Measurements from ENCODE around the gene RTP3.

RTP3 gene

DNA sequence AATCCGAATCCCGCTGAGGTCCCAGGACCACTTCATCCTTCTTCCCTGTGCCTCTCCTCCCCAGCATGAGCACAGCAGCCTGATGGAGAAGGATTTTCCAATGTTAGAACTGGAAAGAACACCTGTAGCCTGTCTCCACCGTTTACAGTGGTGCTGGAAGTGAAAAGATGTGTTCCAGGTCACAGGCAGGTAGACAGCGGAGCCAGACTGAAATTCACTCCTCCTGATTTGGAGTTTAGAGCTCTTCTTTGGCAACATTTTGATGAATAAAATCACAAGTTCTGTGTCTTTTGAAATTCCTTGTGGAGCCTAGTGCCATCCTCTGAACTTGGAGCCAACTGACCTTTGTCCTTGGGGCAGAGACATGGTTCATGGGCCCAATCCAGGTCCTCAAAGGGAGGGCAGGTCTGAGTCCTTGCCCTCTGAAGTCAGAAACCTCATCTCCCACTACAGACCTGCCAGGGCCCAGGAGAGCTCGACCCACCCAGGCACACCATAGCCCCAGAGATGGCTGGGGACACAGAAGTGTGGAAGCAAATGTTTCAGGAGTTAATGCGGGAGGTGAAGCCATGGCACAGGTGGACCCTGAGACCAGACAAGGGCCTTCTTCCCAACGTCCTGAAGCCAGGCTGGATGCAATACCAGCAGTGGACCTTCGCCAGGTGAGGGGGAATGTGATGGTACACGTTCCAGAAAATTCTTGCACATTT, at the start of gene RTP3:
Gene RTP3, plus strand, starts transcription at position 421 of the 710 bp plus-strand sequence. Its CDS starts 87 bp downstream, at position 508.
- DNase-seq: no peak

DNA sequence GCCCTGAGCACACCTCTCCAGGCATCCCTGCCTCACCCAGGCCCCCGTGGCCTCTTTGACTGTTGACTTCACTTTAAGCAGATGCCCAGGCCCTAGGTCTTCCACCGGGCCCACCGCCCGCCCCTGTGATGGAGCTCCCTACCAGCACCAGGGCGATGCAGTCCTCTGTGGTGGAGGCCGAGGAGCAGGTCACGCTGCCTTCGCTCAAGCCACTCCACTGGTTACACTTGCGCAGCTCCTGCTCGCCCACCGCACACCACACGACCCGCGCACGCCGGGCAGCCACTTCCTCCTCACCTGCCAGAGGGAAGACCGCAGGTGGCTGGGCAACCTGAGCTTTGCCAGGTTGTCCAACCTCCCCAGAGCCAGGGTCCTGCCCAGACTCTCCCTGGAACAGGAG, 49.1 kb upstream of the RTP3 start:
- DNase-seq: no peak

DNA sequence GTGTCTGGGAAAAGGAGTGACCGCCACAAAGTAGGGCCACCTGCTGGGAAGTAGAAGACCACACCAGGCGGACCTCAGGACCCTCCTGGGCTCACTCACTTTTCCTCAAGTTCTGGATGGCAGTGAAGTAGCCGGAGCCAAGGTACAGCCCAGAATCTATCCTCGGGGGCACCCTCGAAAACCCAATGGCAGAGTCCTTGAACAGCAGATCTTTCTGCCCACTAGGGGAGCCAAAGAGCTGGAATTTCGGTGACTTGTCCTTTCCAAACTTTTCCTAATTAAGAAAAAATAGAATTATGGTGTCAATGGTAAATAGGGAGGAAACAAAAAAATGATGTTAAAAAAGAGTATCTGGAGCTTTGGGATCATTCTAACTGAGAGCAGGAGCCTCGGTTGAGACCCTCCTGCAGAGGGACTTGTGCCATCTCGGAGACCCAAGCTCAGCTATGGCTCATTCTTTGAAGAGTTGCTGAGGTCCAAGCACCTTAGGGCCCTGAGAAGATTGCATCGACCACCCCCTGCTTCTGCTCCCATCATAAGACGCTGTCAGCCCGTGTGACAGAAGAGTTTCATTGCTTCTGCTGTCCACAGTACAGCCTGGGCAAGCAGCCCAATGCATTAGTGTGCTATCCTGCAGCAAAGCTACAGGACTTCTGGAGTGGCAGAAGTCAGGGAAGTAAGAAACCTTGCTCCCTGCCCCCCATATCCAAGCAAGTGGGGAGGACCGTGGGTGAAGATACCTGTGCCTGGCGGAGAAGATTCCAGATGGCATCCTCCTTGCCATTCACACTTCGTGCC, 47.8 kb upstream of the RTP3 start:
- DNase-seq: no peak

DNA sequence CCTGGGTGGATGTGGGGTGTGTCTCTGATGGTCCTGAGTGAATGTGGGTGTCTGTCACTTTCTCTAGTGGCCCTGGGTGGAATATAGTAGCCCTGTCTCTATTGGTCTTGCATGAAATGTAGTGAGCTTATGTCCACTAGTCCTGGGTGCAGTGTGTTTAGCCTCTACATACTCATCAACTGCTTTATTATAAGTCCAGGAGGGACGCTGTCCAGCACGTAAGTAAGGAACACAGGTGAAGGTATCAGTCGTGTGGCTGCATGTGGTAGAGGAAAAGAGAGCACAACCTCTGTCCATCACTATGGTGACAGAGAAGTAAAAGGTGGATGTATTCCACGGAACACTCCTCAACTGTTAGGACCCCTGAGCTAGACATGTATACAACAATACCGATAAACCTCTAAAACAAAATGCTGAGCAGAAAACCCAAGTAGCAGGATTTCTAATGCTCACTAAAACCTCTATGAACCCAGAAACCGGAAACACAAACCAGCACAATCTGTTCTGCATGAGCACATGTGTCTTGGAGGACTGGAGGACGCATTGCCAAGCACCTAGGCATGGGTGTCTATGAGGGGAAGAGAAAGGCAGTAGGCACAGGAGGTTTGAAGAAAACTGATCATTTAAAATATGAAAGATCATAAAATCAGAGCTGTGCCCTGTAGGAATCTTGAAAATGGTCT, 44.1 kb upstream of the RTP3 start:
- no peak for DNase-seq

DNA sequence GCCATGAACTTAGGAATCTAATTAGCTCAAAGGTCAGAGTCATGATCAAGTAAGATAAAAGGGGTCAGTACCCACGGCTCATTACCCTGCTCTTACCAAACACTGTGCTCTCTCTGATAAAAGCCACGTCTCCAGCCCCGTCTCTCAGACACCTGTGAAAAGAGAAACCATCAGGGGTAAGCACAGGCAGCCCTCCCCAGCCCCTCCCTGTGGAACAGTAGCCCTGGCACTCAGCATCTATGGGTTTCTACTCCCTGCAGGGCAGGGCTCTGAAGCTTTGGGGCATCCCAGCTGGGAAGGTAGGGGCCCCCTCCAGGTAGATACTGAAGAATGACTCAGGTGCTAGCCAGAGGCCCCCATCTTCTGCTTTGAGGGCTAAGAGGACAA, 43.6 kb upstream of the RTP3 start:
- no peak for DNase-seq

DNA sequence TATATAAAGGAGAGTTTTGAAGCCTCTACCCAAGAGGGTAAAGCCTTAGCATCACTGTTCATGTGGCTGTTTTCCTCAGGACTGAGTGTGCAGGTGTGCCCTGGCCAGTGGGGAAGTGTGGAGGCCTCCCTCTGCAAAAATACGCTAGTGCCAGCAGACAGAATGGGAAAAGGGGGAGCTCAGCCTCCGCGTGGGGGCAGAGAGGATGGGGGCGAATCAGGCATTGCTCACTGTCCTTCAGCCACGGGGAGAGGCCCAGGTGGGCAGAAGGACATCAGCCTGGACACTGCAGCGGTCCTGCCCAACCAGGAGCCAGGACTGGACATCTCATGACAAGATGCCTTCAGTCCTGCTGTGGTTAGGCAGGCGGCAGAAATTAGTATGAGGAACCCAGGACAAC, 43.2 kb upstream of the RTP3 start:
- no peak for DNase-seq

DNA sequence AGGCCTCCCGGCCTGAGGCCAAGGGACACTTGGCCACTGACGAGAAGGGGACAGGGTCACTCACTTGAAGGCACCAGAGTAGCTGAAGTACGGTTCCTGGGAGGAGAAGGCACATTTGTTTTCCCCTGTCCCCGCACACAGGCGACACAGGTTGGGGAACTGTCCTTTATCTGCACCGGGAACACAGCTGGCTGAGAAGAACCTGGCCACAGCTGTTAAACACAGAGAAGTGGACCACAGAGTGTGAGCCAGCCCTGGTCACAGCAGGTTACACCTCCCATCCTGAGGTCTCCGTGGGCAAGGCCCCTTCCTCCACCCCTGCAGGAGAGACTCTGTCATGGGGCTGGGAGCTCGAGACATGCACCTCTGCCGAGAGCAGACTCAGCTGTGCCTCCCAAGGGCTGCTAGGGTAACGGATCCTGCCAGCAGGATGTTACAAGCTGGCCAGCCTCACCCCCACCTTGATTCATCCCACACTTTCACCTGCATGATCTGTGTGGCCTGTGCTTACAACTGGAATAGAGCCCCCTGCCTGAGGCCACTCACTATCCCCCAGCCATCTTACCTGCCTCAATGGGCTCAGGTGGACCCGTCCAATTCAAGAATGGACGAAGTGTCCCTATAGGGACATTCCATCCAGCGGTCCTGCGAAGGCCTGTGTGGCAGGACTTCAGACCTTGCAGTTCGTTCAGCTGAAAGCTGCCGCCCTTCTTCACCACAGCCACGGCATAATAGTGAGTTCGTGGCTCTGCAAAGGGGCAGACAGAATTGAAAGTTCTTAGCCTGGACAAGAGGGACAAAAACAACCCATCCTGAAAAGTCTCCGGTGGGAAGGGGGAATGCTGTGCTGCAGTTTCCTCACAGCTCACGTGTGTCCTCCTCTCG, 42.3 kb upstream of the RTP3 start:
- no peak for DNase-seq

DNA sequence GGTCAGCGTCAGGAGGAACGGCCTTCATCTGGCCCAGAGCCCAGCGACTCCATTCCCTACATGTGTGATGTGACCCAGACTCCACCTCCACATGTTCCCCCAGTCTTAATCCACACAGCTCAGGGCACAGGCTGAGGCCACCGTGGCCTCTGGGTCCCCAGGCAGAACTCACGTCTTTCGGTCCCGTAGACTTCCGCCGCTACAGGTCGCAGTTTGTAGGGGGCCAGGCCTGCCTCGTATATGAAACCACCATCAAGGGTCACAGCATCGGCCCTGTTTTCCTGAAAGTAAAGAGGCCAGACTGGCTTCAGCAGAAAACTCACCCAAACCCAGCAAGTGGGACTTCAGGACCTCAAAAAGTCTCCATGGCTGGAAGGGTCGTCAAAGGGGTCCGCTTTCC, 41.7 kb upstream of the RTP3 start:
- DNase-seq: no peak

DNA sequence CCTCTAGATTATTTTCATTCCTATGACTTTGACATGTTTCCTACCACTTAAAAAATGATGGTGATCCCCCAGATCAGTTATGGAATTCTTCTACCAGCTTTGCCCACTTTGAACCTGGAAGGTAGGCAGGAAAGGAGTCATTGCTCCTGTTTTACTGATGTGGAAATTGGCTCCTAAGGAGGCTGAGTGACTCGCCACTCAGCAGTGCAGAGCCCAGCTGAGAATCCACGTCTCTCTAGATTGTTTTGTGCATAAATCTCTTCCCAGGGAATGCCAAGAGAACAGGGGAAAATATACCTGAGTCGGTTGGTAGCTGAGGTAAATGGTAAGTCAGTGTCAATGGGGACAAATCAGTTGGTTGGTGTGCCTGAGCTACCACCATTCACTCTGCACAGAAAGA, 37.7 kb upstream of the RTP3 start:
- no peak for DNase-seq

DNA sequence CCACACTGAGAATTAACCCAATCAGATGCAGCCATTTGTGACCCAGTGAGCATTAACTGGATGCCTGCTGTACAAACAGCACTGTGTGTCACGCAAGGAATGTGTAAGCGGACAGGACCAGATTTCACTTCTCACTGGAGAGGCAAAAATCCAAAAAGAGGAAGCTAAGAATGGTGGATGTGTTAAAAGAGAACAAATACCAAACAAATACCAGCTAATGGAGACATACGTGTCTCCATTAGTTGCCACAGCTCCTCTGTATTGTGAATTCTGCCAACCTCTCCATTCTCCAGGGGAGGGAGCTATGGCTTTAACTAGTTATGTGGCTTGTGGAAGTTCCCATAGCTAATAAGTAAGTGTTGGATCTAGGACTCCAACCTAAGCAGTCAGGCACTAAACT, 35.7 kb upstream of the RTP3 start:
- no peak for DNase-seq

DNA sequence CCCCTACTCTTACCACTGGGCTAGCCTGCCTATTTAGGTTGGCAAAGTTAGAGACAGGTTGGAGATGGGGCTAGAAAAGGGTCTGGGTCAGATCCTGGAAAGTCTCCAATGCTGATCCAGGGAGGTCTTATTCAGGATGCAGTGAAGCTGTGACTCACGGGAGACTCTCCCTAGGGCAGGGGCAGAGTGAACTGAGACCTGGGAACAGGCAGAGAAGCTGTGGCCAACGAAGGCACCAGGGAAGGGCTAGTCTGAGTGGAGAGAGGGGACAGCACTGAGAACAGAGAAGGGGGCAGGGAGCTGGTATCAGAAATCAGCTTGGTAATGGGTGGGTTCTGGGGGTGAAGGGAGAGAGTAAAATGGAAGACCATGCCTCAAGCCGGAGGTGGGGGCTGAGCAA, 35.3 kb upstream of the RTP3 start:
- no peak for DNase-seq

DNA sequence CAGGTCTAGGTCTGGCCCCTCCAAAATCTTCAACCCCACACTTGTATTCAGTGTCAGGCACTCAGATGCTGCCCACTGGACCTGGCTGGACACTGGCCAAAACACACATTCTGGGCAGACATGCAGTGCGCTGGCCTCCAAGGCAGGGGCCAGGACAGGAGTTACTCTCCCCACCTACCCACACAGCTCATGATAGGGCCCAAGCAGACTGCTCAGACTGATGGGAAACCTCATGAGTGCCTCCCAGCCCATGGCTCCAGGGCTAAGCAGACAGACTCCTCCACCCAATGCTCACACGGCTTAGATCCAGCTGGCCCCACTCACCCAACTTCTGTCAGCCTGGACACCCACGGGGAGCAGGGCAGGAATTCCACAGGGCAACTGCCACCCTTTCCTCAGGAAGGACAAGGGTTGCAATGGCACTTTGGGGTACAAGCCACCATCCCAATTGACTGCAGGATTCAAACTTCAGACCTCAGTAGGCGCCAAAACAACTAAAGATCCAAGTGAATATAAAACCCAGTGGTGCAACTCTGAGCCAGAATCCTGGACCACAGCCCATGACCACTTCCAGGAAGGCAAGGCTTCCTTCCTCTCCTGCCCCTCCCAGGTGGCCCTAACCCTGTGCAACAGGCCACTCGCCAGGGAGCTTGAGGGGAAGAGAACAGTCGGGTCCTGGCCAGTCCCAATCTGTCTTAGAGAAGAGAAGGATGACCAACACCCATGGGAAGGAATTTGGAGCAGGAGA, 34.5 kb upstream of the RTP3 start:
- no peak for DNase-seq

DNA sequence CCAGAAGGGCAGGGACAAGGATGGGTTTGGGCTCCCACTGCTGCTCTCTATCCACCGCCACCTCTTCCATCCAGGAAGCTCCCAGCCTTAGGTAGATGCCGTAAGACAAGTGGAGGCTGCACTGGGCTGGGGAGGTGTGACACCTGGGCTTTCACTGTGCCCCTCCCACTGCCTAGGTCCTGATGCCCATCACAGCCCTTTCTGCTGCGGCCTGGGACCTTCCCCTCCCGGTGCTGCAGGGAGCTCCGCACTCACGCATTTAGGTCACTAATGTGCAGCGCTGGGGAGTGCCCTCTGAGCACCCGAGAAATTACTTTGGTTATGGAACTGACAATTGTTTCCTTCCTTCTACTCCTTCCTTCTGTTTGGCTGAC, 33.9 kb upstream of the RTP3 start:
- no peak for DNase-seq

DNA sequence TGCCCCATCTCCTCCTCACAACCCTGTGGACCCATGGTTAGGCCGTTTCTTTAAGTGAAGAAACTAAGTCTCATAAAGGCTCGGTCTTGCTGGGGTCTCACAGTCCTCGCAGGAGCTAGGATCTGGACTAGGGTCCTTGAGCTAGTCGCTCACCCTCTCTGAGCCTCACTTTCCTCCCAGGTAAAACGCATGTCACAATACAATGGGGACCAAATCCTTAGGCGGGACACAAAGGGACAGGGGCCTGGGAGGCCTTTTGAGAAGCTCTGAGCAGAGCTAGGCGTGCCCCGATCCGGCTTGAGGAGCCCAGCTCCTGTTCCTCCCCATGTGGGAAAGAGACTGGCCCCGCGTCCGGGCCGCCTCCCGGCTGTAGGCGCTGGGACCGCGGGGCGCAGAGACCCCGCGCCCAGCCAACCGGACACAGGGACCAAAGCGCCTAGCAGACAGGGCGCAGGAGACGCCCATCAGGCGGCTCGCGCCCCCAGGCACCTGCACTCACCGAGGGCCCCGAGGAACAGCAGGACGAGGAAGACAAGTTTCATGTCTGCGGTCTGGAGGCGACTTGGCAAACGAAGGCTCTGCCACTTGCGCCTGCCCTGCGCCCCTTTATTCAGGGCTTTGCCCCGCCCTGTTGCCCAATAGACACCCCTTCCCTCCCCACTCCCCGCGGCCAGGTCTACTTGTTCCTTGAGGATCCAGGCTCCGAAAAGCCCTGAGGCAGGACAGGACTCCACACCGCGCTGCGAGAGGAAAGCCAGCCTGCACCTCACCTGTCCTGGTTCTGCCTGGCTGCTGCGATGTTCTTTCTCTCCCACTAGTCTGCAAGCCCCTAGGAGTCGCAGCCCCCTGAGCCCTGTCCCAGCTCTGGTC, 33.2 kb upstream of the RTP3 start, which contains the start of gene LTF:
Gene LTF, minus strand, starts transcription at position 580 of the 870 bp plus-strand sequence. Its CDS starts 38 bp downstream, at position 542.
- DNase-seq: no peak

DNA sequence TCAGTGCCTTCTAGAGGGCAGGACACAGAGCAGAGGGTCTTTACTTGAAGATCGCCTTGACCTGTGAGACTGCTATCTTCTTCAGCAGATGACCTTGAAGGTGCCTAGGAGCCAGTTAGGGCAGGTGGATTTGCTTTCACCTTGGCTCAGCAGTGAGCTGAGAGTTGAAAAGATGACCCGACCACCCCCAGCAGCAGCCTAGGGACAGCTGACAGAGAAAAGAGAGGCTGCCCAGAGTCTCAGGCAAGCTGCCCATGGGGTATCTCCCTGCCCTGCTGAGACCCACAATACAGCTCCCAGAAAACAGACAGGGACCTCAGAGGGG, 32.6 kb upstream of the RTP3 start:
- DNase-seq: no peak

DNA sequence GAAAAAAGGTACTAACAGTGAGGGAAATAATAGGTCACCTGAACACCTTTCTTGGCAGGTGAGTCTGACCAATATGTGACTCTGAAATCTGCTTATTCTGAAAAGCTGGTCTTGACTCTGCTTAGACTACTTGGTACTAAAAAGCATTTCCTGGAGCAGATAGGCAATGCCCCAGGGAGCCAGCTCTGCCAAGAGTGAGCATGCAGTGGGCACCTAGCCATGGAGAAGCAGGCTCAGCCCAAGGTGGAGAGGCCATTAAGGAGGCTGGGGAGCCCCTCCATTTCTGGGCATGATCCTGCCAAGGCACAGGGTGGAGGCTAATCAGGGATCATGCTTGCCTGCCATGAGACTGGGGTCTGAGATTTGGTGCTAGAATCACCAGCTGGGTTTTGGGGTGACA, 31.5 kb upstream of the RTP3 start:
- no peak for DNase-seq

DNA sequence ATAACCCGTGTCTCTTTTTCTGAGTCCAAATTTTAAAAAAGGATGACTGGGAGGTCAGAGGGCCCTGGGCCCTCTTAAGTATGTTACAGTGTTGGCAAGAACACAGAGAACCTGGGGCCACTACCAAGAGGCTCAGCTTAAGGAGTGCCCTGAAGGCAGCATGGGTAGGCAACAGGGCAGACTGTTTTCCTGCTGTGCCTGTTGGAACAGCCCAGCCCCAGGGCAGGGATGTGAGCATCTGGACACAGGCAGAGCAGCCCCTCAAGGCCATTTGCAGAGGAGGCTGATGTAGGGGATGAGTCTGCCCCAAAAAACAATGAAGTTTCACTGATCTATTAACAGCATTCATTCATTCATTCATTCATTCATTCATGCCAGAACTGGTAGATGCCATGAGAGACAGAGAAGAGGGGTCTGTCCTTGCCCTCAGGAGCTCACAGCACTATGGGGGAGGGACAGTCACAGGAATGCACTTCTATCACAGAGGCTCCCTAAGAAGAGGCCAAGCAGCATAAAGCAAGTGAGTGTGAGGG, 30.8 kb upstream of the RTP3 start:
- no peak for DNase-seq

DNA sequence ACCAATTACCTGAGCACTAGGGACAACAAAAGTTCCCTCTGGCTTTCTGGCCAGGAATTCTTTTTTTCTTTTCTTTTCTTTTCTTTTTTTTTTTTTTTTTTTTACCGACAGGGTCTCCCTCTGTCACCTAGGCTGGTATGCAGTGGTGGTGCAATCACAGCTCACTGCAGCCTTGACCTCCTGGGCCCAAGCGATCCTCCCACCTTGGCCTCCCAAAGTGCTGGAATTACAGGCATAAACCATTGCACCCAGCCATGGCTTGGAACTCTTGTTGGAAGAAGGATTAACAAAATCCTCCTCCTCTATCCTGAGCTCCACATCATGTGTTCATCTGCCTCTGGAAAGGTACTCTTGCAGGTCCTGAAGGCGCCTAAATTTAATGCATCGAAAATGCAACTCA, 30.2 kb upstream of the RTP3 start:
- no peak for DNase-seq

DNA sequence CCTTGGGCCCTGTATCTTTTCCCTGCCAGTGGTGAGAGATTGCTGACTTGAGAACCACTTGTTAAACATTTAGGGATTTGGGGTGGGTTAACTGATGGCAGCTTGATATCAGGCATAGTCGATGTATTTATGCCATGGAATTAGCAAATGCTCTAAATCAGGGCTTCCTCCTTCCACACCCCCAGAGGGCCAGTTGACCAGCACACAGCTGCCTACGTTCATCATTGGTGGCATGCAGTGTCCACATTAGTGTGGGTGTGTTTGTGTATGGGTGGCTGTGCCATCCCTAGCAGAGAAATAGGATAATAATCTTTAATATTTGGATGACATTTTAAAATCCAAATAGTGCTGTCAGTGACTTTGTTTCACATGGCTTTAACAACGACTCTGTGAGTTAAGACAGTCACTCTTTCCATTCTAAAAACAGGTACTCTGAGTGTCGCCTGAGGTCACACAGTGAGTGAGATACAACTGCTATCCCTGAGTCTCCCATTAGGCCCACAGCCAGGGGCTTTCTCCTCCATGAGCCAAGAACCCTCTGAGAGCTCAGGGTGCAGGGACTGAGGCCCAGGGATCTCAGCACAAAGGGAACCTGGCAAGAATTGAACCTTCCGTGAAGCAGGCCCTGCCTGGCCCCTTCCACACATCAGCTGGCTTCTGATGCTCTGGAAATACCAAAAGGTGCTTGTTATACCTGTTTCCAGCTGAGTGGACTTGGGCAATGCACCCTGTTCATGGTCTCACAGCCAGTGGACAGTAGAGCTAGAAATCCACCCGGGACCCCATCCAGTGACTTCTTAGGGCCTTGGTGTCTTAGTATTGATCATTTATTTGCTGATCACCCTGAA, 28.8 kb upstream of the RTP3 start:
- no peak for DNase-seq
